GM21390 (cell line): ENCODE results near the gene RIOK2.
"Not testable (repeated sequence)": the region's sequence is repeated elsewhere in the genome, so short reads cannot be mapped to it uniquely, and the experiment has no call there.

Experiments used
- ATAC-seq: cut with Tn5 transposase; IDR thresholded peaks from one replicate; pipeline ENCODE4 v1.9.1; 2021; ENCODE audit not compliant: unreplicated experiment

RIOK2 gene

GRCh38 chr5:97171703-97172102 lies 11.3 kb downstream of the RIOK2 start:
- no peak for ATAC-seq

GRCh38 chr5:97167435-97167834 lies 15.6 kb downstream of the RIOK2 start:
- ATAC-seq: peak; percentile 79

- no peak for ATAC-seq
Measured at GRCh38 chr5:97165726-97166125, 17.3 kb downstream of the RIOK2 start.

DNA sequence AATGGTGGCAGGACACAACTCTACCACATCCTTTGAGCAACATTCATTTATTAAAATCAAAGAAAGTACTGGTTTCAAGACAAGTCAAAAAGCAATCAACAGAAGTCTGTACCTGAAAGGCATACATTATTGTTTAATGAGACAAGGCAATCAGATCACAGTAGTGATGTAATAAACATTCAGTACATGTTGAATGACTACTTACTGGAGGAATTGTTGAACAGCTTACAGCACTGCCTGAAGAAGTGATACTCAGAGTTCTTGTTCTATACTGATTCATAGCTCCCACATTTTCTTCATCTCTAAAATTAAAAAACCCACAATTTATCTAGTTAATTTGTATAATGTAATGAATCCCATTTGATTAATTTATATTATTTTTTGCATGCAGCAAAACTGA lies 18.2 kb downstream of the RIOK2 start:
- ATAC-seq: no peak

DNA sequence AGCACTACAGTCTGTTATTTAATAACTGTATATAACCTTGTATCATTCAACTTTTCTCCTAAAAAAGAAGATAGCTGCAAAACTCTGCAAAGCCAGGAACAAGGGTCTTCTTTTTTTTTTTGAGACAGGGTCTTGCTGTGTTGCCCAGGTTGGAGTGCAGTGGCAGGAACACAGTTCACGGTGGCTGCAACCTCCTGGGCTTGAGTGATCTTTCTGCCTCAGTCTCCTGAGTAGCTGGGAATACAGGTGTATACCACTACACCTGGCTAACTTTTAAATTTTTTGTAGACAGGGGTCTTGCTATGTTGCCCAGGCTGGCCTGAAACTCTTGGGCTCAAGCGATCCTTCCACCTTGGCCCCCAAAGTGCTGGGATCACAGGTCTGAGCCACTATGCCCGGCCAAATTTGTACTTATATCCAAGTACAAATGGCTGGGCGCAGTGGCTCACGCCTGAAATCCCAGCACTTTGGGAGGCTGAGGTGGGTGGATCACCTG lies 19.2 kb downstream of the RIOK2 start:
- ATAC-seq: no peak

GRCh38 chr5:97163360-97163764 lies 19.7 kb downstream of the RIOK2 start:
- no peak for ATAC-seq

- ATAC-seq: no peak
Measured at GRCh38 chr5:97162045-97162444, 21.0 kb downstream of the RIOK2 start.

- ATAC-seq: no peak
Measured at GRCh38 chr5:97157689-97158088, 25.4 kb downstream of the RIOK2 start.

DNA sequence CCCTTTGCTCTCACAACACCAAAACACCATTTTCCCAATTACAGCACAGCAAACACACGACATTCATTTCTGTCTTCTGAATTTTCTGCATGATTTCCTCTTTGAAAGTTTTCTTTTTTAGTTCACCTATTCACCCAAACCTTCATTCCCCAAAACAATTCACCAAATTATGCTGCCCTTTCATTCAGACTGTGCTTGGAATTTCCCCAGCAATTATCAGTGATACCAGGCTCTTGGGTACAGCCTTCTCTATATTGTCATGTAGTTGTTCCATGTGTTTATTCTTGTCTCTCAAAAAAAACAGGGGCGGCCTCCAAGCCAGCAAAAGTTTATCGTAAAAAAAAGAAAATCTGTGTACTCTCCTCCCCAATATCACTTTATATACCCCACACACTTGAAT lies 31.7 kb downstream of the RIOK2 start:
- no peak for ATAC-seq

DNA sequence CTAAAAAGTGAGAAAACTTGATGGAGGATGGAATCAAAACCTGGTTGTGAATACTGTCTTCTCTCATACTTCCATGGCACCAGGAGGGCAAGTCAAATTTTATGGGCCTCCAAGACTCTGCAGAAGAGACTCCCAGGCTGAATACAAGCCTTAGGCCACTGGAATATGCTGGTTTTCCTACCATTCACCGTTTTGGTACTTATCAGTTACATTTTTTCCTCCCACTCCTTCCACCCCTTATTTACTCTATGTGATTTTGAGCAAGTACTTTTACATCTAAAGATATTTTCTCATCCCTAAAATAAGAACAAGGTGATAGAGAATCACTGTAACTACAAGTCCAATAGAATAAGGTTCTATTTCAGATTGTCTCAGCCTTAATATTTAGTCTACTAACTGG lies 32.6 kb downstream of the RIOK2 start:
- no peak for ATAC-seq

GRCh38 chr5:97149709-97150108 lies 33.3 kb downstream of the RIOK2 start:
- no peak for ATAC-seq

DNA sequence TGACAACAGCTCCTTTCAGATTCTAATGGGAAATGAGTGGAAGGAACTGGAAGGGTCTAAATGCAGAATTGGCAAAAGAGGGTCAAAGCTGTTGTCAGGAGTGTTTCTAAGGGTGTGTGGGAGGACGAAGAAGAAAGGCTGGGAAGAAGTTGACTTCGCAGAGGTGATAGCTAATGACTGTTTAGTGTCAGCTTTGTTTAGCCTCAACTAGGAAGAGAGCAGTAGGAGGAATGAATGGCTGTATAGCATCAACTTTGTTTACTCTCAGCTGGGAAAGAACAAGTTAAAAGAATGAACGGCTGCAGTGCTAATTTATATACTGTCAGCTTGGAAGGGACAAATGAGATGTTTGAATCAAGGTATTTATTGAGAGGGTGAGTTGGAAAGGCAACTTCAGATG lies 34.8 kb downstream of the RIOK2 start:
- ATAC-seq: no peak

GRCh38 chr5:97143704-97144103 lies 39.3 kb downstream of the RIOK2 start:
- ATAC-seq: no peak

DNA sequence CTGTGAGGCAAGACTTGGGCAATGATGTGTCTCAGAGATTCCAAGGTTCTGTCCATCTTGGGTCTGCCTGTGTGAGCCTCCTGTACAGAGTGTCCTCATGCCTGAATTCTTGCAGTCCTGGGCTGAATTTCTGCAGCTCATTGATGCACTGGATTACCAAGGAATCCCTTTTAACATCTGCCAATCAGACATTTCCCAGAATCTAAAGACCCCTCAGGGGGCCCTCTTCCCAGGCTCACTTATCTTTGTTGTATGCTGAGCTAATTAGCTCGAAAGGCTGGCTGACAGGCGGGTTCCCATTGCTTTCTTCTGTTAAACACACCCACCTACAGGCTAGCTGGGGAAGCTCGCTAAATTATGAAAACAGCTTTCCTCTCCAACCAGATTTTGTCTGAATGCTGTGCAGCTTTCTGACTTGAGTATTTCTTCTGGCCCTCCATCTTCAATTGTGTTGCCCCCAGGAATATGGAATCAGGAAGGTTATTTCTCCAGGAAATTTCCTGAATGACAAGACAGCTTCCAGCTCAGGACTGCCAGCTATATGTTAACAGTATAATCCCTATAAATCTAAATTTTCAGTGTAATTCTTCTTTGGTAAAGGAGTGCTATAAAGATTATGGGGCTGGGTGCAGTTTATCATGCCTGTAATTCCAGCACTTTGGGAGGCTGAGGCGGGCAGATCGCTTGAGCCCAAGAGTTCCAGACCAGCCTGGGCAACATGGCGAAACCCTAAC lies 40.4 kb downstream of the RIOK2 start, which contains the start of gene LIX1:
TSS of gene LIX1 (minus strand) at position 91 of the 734 bp plus-strand sequence. CDS start at position 56, 35 bp downstream.
- peak; percentile 84 for ATAC-seq

DNA sequence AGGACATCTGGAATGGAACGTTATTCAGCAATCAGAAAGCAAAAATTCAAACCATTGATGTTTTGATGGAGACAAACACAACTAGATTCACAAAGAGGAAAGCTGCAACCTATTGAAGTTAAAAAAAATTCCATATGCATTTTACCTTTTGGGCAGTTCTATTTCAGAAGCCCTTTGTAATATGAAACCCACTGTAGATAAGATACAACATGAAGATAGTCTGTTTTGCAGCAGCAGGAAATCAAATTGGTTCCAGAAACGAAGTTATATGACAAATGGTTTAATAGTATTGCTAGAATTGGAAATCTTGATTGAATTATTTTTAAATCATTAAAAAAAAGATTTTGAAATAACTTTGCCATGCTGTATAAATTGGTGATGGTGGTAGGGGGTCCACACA lies 41.5 kb downstream of the RIOK2 start:
- ATAC-seq: no peak

GRCh38 chr5:97141031-97141430 lies 42.0 kb downstream of the RIOK2 start:
- no peak for ATAC-seq

- not testable (repeated sequence) for ATAC-seq
Measured at GRCh38 chr5:97140250-97140649, 42.8 kb downstream of the RIOK2 start.

DNA sequence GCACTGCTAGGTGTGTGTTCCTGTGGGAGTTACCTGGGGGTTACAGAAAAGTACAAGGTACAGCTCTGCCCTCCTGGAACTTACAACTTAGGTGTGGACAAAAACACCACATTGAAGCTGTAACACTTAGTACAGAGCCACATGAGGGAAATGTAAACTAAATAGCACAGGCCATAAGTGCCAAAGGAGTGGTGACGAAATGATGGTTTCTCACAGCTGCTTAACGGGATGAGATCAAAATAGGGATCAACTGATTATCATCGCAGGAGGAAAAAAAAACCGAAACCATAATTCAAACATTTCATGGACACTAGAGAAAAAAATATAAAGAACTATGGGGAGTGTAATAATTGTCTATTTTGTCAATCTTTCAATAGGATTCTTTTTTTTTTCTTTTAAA lies 46.6 kb downstream of the RIOK2 start:
- ATAC-seq: no peak

DNA sequence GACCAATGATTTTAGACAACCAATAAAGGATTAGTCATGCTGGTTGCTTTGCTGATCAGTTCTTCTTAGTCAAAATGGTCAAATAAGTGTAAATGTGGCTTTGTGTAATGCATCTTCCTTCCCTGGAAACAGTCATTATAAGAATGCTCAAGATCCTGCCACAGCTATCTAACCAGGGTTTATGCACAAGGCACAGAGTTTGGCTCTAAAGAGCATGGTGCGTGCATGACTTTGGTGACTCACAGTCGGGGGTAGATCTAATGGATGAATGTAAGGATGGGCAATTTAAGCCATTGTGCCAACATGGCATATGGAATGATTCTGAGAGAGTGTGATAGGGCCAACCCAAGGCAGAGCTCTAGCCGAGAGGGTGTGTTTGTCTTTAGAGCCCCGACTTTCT lies 47.2 kb downstream of the RIOK2 start:
- no peak for ATAC-seq

DNA sequence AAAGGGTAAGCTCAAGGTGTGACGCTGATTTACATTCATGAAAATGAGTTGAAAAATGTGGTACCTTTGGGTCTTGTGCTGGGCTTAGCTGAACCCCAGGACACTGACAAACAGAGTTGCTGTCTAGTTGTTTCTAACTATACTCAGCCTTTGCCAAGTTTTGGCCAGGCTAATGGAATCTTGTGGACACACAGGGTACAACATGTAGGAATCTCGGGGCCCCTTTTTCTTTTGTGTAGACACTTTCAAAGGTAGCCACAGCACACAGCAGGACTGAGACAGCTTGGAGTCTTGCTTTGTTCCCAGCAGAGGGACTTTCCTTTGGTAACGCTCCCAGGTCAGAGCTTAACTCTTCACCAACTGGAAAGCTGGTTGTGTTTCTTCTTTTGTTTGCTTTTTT lies 48.4 kb downstream of the RIOK2 start:
- no peak for ATAC-seq

DNA sequence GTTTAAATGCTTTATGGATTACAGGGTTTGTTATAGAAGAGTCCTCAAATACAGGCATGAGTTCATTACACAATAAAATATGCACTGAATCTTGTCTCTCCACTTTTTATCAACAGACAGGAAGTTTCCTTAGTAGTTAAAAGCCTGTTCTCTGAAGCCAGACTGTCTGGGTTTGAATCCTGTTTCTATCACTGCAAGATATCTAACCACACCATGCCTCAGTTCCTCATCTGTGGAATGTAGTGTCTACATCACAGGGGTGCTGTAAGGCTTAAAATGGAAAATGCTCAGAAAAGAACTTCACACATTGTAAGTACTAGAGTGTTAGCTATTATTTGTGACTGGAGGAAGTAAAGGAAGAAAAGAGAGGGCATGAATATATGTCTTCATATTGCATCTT lies 49.9 kb downstream of the RIOK2 start:
- ATAC-seq: no peak

- no peak for ATAC-seq
Measured at GRCh38 chr5:97131921-97132320, 51.1 kb downstream of the RIOK2 start.

- ATAC-seq: no peak
Measured at GRCh38 chr5:97131139-97131710, 51.8 kb downstream of the RIOK2 start.
